CD4-positive, alpha-beta T cell treated with Interleukin-4 for 1 hour (primary cell): ENCODE results near the gene SIT1.
A peak's percentile ranks its signal among the peaks of the same experiment; 100 is the strongest.
"Not testable (repeated sequence)": the region's sequence is repeated elsewhere in the genome, so short reads cannot be mapped to it uniquely, and the experiment has no call there.

Source experiments
- DNase-seq, 2 donors: peaks; one replicate each; pipeline ENCODE4 v3.0.0-alpha.2; 2020 to 2022

SIT1 gene

DNA sequence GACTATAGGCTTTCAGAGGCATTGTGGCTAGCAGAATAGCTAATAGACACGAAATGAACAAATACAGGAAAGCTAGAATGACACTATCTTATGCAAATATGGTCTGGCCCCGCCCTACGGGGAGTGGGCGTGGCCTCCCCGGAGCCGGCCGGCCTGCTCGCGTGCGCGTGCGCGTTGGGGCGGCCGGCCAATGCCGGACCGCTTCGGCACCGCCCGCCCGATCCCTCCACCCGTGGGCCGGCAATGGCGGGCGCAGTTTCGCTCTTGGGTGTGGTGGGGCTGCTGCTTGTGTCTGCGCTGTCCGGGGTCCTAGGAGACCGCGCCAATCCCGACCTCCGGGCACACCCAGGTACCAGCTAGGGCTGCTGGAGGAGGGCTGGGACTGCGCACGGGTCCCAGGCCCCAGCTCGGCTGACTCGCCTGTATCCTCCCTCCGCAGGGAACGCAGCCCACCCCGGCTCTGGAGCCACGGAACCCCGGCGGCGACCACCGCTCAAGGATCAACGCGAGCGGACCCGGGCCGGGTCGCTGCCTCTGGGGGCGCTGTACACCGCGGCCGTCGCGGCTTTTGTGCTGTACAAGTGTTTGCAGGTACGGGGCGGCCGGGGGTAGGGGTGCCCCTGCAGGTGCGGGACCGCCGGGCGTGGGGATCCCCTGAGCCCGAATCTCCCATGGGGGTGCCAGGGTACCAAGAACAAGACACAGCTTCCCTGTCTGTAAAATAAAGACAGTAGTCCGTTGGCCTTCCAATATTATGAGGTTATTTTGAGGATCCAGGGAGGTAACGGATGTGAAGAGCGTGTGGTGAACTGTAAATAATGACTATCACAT lies 7.6 kb upstream of the SIT1 start, which contains the start of gene CCDC107:
TSS of gene CCDC107 (plus strand) at position 156 of the 831 bp plus-strand sequence. CDS start at position 244, 88 bp downstream.
- peak; percentile 86 for DNase-seq

DNA sequence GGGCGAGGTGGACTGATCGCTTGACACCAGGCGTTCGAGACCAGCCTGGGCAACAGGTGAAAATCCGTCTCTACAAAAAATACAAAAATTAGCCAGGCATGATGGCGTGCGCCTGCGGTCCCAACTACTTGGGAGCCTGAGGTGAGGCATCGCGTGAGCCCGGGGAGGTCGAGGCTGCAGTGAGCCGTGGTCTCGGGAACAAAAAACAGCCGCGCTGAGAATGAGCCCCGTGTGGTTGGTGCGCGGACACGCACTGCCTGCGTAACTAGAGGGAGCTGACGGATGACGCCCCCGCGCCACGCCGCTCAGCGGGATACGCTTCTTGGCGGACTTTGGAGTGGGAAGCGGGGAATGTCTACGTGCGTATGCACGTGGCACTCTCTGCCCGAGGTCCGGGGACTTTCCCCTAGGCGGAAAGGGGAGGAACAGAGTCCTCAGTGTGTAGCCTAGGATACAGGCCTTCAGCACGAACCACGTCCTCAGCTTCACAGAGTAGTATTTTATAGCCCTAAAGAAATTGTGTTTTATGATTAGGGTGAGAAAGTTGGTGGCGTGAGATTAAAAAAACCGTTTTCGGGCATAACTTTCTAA lies 6.9 kb upstream of the SIT1 start, which contains the start of gene RMRP:
TSS of gene RMRP (minus strand) at position 474 of the 591 bp plus-strand sequence.
- DNase-seq, result peak; percentile 93 to 94

DNA sequence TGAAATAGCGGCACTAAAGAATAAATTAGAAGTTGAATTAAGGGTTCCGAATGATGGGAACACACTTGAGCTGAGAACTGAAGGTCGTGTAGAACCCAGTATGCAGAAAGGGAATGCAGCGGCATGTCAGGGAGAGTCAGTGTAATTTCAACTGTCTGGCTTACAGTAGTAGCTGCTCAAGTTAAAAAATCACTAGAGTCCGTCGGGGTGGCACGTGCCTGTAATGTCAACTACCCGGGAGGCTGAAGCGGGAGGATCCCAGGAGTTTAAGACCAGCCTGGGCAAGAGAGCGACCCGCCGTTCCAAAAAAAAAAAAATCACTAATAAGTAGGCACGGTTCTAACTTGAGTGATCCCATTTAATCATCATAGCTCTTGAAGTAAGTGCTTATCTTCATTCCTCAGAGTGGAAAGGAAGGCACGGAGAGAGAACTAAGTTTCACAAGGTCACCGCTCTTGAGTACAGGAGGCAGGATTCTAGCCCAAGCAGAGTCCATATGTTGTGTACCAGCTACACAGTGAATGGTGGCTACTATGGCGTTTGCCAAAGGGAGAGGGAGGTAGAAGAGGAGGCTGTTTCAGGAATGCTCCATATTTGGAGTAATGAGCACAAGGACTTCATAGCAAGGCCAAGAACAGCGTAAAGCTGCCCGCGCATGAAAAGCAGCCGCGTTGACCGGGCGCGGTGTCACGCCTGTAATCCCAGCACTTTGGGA lies 6.3 kb upstream of the SIT1 start:
- no peak for DNase-seq

DNA sequence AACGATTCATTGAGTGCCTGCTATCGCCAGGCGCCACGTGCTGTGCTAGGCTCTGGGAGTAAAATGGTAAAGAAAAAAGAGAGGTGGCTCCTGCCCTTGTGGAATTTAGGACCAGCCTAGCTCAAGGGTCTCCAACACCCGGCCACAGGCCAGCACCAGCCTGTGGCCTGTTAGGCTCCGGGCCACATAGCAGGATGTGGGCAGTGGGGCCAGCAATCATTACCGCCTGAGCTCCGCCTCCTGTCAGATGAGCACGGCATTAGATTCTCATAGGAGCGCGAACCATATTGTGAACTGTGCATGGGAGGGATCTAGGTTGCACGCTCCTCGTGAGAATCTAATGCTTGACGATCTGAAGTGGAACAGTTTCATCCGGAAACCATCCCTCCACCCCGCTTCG lies 5.6 kb upstream of the SIT1 start:
- no peak for DNase-seq

DNA sequence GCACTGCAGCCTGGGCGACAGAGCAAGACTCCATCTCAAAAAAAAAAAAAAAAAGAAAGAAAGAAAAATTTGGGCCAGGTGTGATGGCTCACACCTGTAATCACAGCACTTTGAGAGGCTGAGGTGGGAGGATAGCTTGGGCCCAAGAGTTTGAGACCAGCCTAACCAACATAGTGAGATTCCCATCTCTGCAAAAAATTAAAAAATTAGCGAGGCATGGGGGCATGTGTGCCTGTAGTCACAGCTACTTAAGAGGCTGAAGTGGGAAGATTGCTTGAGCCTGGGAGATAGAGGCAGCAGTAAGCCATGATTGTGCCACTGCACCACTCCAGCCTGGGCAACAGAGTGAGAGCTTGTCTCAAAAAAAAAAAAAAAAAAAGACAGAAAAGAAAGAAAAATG lies 2.9 kb upstream of the SIT1 start:
- DNase-seq, result no peak

DNA sequence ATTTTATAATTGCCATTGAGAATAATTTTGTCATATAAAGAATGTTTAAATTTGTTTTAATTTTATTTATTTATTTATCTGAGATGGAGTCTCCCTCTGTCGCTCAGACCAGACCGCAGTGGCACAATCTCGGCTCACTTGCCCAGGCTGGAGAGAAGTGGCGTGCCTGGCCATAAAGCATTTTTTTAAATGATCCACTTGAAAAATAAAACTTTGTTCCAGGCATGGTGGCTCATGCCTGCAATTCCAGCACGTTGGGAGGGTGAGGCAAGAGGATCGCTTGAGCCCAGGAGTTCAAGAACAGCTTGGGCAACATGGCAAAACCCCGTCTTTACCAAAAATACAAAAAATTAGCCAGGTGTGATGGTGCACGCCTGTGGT lies 2.1 kb upstream of the SIT1 start:
- no peak for DNase-seq

DNA sequence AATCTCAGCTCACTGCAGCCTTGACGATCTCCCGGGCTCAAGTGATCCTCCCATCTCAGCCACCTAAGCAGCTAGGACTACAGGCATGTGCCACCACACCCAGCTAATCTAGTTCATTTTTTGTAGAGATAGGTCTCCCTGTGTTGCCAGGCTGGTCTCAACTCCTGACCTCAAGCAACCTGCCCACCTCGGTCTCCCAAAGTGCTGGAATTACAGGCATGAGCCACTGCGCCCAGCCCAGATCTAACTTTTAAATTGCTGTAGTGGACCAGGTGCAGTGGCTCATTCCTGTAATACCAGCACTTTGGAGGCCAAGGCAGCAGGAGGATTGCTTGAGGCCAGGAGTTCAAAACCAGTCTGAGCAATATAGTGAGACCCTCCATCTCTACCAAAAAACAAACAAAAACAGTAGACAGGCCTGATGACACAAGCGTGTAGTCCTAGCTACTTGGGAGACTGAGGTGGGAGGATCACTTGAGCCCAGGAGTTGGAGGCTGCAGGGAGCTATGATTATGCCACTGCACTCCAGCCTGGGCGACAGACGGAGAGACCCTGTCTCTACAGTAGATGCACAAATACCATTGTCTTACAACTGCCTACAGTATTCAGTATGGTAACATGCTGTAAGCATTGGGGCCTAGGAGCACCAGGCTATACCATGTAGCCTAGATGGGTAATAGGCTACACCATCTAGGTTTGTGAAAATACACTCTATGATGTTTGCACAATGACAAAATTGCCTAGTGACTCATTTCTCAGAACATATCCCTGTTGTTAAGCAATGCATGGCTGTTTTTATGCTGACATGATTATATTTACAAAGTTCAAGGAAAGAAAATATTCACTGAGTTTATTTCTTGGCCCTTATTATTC lies 1.5 kb upstream of the SIT1 start:
- DNase-seq, result no peak

DNA sequence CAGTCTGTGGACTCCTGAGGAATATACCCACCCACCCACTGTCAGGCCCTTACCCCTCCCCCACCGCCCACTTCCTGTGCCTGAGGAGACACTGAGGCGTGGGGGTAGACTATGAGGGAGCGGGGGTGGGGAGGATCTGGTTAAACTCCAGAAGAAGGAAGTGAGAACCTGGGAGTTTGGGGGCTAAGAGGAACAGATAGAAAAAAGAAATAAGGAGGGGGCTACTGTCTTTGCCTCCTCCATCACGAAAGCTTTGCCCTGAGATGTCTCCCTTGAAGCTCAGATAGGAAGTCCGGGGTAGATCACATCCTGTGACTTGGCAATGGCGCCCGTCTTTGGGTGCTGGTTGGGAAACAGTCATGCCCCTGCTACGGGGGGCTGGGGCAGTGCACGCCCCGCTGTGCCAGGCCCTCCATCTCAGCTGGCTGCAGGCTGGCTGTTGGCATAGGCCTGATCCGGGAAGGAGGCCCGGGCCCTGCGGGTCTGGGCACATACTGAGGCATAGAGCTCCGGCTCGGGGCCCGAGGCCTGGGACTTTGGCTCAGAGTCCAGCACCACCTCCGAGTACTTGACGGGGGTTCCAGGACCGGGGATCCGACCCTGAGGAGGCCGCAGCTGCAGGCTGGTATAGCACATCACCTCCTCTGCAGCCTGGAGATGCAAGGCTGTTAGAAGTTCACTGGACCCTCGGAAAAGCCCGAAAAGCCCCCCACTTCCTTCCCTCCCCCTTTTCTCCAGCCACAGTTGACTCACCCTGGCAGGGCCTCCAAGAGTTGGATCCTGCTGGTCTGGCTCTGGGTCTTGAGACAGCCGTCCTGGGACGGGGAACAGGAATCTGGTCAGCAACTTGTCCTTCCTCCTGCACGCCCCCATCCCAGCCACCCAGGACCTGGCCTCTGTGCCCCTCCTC lies 1.0 kb downstream of the SIT1 start:
- DNase-seq, result peak in 1 of 2 donors; percentile 46

DNA sequence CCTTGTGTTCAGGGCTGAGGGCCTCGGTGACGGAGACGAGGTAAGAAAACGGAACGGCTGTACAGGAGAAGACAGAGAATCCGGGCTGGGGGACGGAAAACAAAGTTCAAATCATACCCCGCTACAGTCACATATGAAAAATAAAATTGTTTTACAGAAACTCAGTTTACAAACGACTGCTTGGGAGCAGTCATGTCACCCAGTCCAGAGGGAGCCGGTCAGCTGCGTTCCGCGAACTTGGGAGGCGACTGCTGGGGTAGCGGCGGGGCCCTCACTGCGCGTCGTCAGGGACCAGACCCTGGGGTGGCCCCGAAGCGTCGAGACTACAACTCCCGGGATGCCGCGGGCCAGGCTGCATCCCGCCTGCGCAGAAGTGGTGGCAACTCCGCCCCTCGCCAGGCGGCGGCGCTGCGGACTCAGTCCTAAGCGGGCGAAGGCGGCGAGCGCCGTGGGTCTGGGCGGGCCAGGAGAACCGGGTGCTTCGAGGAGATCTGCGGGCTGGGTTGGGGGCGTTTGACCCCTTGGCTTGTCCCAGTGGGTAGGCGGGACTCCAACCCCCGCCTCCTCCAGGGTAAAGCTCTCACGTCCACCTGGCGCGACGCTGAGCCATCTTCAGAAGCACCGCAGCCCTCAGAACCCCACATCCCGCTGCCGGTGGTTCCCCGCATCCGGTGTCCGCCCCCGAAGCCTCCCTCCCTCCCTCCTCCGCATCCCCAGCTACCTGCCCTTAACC lies 4.0 kb downstream of the SIT1 start:
- peak; percentile 91 to 92 for DNase-seq

DNA sequence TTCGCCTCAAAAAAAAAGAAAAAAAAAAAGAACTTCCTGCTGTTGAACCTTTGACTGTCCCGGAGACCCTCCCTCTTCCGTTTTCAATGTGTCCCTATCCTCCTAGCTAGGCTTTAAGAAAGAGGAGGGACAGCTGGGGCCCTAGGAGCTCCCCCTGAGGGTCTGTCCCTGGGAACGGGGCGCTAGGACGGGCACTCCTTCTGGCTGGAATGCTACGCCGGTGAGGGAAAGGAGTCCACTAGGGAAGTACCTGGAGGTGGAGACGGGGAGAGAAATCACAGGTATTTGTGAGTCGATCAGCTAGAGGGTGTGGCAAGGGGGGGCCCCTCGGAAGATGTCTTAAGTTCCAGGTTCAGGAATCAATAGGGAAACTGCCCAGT lies 4.6 kb downstream of the SIT1 start:
- DNase-seq, result peak in 1 of 2 donors; percentile 33

DNA sequence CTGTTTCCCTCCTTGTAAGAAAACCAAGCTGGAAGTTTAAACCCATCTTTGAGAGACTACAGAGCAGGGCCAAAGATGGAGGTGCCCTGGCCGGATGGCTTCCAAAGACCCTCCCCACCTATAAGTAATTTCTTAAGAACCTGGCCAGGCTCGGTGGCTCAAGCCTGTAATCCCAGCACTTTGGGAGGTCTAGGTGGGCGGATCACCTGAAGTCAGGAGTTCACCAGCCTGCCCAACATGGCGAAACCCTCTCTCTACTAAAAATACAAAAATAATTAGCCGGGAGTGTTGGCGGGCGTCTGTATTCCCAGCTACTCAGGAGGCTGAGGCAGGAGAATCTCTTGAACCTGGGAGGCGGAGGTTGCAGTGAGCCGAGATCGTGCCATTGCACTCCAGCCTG lies 5.0 kb downstream of the SIT1 start:
- DNase-seq, result not testable (repeated sequence)

DNA sequence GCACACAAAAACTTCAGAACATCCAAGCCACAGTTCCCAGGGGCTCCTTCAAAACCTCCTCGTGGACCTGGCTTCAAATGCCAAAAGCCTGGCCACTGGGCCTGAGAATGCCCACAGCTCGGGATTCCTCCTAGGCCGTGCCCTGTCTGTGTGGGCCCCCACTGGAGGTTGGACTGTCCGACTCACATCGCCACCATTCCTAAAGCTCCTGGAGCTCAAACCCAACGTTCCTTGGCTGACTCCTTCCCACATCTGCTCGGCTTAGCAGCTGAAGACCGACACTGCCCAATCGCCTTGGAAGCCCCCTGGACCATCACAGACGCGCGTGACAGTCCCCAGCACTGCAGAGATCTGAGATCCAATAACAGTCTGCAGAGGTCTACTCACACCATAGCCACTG lies 7.7 kb downstream of the SIT1 start:
- no peak for DNase-seq

DNA sequence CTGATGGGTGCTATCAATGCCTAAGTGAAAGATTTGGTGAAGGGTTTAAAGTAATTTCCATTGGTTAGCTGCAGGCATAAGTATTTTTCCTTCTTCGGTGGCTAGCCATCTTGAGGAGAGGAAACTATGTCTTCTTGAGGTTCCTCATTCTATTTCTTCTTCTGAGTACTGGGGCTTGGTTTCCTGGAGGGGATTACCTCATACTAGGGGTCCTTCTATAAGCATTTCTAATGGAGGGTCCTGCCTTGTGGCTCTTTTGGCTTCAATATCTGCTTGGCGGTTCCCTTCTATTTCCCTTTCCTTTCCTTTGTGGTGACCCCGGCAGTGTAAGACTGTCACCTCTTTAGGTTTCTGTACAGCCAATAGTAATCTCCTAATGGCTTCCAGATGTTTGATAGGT lies 9.3 kb downstream of the SIT1 start:
- DNase-seq, result not testable (repeated sequence)

DNA sequence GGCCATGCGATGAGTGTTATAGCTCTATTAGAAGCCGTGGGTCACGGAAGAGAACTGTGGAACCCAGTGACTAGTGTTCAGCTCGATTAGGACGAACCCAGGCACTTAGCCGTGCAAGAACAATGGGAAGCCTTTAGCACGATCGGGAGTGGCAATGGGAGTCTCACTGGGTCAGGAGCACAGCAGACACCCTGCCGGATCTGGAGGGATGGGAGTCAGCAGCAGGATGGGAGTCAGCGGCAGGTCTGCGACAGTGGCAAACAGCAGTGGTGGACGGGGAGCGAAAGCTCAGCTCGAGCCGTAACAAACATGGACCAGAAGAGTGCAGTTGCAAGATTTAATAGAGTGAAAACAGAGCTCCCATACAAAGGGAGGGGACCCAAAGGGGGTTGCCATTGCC lies 10.3 kb downstream of the SIT1 start:
- DNase-seq, result peak in 1 of 2 donors; percentile 4

DNA sequence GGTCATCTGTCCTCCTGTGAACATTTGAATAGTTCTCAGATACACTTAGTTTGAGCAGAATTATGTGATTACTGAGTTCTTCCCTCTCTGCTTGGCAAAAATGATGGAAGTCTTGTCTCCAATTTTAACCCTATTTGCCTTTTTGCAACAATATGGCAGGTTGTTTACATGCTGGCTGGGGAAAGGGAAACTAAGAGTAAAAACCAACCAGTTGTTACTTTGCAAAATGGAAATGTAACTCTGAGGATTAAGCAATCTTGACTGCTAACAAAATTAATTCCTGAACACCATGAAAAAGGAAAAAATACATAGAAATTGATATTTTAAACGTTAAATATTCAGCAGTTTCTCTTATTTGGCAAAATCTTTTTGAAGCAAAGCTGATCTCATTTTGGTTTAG lies 11.1 kb downstream of the SIT1 start:
- no peak for DNase-seq

DNA sequence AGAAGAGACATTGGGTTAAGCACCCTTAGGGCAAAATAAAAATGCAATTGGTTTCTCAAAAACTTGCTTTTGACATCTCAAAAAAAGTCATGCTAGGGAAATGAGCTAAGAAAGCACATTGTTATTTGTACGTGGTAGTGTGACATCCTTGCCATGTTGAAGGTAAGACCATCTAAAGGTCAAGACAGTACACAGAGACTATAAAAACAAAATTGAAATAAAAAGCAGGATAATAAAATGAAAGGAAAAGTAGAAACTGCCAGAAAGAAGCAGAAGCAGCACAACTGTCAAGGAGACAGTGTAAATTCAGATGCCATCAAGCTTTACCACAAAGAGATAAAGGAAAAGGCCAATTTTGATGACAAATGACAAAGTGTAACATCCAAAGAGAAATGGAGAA lies 11.5 kb downstream of the SIT1 start:
- DNase-seq, result not testable (repeated sequence)

DNA sequence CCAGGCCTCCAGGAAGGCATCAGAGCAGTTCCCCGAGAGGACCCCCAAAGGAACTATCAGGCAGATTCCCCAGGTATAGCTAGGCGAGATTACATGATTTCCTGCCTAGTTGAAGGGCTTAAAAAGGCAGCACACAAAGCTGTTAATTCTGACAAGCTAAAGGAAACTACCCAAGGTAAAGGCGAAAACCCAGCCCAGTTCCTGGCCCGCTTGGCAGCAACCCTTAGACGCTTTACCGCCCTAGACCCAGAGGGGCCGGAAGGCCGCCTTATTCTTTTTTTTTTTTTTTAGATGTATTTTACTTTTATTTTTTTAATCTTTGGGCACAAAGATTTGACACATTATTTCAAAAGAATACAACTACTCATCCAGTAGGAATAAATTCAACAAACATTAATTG lies 12.0 kb downstream of the SIT1 start:
- DNase-seq, result peak; percentile 50 to 64

DNA sequence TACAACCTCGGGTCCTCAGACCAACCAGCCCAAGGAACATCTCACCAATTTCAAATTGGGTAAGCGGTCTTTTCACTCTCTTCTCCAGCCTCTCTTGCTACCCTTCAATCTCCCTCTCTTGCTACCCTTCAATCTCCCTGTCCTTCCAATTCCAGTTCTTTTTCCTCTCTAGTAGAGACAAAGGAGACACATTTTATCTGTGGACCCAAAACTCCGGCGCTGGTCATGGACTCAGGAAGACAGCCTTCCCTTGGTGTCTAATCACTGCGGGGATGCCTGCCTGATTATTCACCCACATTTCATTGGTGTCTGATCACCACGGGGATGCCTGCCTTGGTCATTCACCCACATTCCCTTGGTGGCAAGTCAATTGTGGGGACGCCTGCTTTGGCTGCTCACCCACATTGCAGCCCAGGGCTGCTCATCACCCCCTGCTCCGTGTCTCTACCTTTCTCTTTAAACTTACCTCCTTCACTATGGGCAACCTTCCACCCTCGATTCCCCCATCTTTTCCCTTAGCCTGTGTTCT lies 13.2 kb downstream of the SIT1 start:
- not testable (repeated sequence) for DNase-seq

DNA sequence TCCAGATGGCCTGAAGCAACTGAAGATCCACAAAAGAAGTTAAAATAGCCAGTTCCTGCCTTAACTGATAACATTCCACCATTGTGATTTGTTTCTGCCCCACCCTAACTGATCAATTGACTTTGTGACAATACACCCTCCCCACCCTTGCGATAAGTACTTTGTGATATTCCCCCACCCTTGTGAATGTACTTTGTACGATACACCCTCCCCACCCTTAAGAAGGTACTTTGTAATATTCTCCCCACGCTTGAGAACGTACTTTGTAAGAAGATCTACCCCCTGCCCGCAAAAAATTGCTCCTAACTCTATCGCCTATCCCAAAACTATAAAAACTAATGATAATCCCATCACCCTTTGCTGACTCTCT lies 13.9 kb downstream of the SIT1 start:
- DNase-seq, result not testable (repeated sequence)

DNA sequence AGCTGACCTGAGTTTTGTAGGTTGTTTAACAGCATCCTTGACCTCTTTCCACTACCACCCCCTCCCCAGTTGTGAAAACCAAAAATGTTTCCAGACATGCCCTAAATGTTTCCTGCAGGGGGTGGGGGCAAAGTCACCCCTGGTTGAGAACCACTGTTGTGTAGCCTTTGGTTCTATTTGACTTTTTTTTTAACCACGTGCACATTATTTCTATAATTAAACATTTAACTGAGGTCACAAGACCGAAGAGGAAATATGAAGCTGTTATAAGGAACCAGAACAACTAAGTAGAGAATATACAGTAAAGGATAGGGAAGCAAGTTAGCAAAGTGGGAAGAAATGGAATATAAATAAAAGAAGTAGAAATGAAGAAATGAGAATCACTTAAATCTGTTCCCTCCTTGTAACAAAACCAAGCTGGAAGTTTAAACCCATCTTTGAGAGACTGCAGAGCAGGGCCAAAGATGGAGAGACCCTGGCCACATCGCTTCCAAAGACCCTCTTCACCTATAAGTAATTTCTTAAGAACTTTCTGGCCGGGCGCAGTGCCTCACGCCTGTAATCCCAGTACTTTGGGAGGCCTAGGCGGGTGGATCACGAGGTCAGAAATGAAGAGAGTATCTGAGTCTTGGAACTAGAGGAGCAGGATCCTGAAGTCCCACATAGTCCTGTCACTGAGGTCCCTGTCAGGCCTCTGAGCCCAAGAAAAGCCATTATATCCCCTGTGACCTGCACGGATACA lies 14.4 kb downstream of the SIT1 start:
- DNase-seq, result peak in 1 of 2 donors; percentile 35
